Upper lobe of left lung (tissue), 6 donors: ENCODE measurements around the gene DSCAM. TPM values are rescaled to one million over a fixed set of nuclear protein-coding genes. Genes with fewer than 3 reads are reported as not detected.
"Not testable (repeated sequence)": the region's sequence is repeated elsewhere in the genome, so short reads cannot be mapped to it uniquely, and the experiment has no call there.

Experiments used
- ATAC-seq, 2 donors: fragments of 200-7000 bp; cut with Tn5 transposase; one replicate each; pipeline ENCODE4 v1.9.1; 2022; ENCODE audit warnings: mild to moderate bottlenecking in 2 of 2, moderate library complexity in 2 of 2; ENCODE audit not compliant: low FRiP score in 2 of 2
- DNase-seq, 2 donors: peaks; one replicate each; pipeline ENCODE4 v3.0.0-alpha.2; 2019 to 2020
- H3K27ac ChIP-seq, 4 donors: fragments of 200-600 bp; sonication (generic); one replicate each; pipeline ENCODE4 v1.5.1; 2016 to 2019
- H3K27me3 ChIP-seq, 4 donors: fragments of 200-600 bp; sonication (generic); one replicate each; pipeline ENCODE4 v1.5.1; 2017 to 2019
- H3K36me3 ChIP-seq, 4 donors: fragments of 200-600 bp; sonication (generic); one replicate each; pipeline ENCODE4 v1.5.1; 2016 to 2019
- H3K4me1 ChIP-seq, 4 donors: fragments of 200-600 bp; sonication (generic); one replicate each; pipeline ENCODE4 v1.5.1; 2018 to 2019
- H3K4me3 ChIP-seq, 4 donors: fragments of 200-600 bp; sonication (generic); one replicate each; pipeline ENCODE4 v1.5.1; 2017 to 2019; ENCODE audit warnings: mild to moderate bottlenecking in 2 of 4, moderate library complexity in 1 of 4
- H3K9me3 ChIP-seq, 4 donors: fragments of 200-600 bp; sonication (generic); one replicate each; pipeline ENCODE4 v1.5.1; 2018 to 2019
- CTCF ChIP-seq, 6 experiments: fragments of 450-650 bp in 4 of 6; fragments of 200-600 bp in 2 of 6; sonication (generic) in 2 of 6; IDR thresholded peaks; one replicate each; pipeline ENCODE4 v1.5.1; 2016 to 2019; ENCODE audit warnings: antibody characterized with exemption in 6 of 6
- EP300 ChIP-seq, 4 donors: sonication (generic); formaldehyde crosslinking; IDR thresholded peaks; one replicate each; pipeline ENCODE4 v1.5.1; 2017; ENCODE audit warnings: antibody characterized with exemption in 4 of 4, control low read depth in 2 of 4
- POLR2A ChIP-seq, 4 donors: fragments of 450-650 bp; IDR thresholded peaks; one replicate each; pipeline ENCODE4 v1.5.1; 2016 to 2017; ENCODE audit warnings: antibody characterized with exemption in 4 of 4, mild to moderate bottlenecking in 2 of 4
- POLR2AphosphoS5 ChIP-seq, 2 donors: sonication (generic); formaldehyde crosslinking; IDR thresholded peaks; one replicate each; pipeline ENCODE4 v1.5.1; 2017; ENCODE audit warnings: antibody characterized with exemption in 2 of 2
- WGBS, 2 donors: methylation state at CpG; one replicate each; pipeline ENCODE4 v1.1.5; 2017 to 2018; 5-methylcytosine and 5-hydroxymethylcytosine counted together
- total RNA-seq, 6 donors: library from RNA; depleted of rRNA in 4 of 6; stranded (reverse); fragments of >200 nt in 4 of 6; gene quantifications; one replicate each; pipeline versions ENCODE4 v1.1.0 to v1.2.1, GENCODE V29; 2016 to 2021
- donor health status: DM: no; HTN: no; CAD: no; lungs with moderate emphysema.
- donor health status: DM: no; HTN: yes; CAD: no; lungs with severe emphysema.

The DSCAM gene
- total RNA-seq, result under 1 TPM in 5 of 6 donors, not detected in 1; under 0.01 to 0.61 (median 0.26) TPM

GRCh38 chr21:40846587-40847411 lies at the start of gene DSCAM:
TSS of gene DSCAM (minus strand) at chr21:40847158. CDS start at chr21:40846661, 497 bp downstream.
- Histone ChIP-seq H3K27me3 (peaks cover 0 to 9% (median 3%) of the 10 kb centered on the region in 4 donors), H3K9me3 (no peaks in the 10 kb centered on the region), H3K4me3 (peak within 1 kb of the TSS in 3 of 4 donors; percentile 31 to 41 (median 35)), H3K27ac (no peak within 1 kb of the TSS), H3K36me3 (no peaks in the 10 kb centered on the region), H3K4me1 (peaks cover 0 to 11% (median 0%) of the 10 kb centered on the region in 4 donors)
- ATAC-seq, result no peak
- 11 to 34% methylated on average over 14 to 34 of the region's 94 CpGs for WGBS, 2 donors
- peak in 1 of 2 donors; percentile 78 for DNase-seq
- no peak for TF ChIP-seq CTCF (IDR thresholded peaks at IDR 0.05)
- no peak for TF ChIP-seq POLR2AphosphoS5 (IDR thresholded peaks at IDR 0.05)
- TF ChIP-seq POLR2A (IDR thresholded peaks at IDR 0.05), result no peak
- no peak for TF ChIP-seq EP300 (IDR thresholded peaks at IDR 0.05)

- not testable (repeated sequence) for H3K27me3 ChIP-seq, H3K4me3 ChIP-seq, DNase-seq, ATAC-seq, H3K27ac ChIP-seq, H3K36me3 ChIP-seq, H3K4me1 ChIP-seq
- peaks cover 0 to 17% (median 0%) of the 10 kb centered on the region in 4 donors for H3K9me3 ChIP-seq
- 91 to 93% methylated on average over 3 of the region's 3 CpGs for WGBS, 2 donors
These were observed 48.7 kb upstream of the DSCAM start for GRCh38 chr21:40895697-40896096.

GRCh38 chr21:40886931-40887330 lies 40.0 kb upstream of the DSCAM start:
- ATAC-seq (no peak), DNase-seq (no peak)
- no peaks in the 10 kb centered on the region for H3K27me3 ChIP-seq
- TF ChIP-seq POLR2AphosphoS5 (IDR thresholded peaks at IDR 0.05) (no peak), CTCF (IDR thresholded peaks at IDR 0.05) (no peak), POLR2A (IDR thresholded peaks at IDR 0.05) (no peak), EP300 (IDR thresholded peaks at IDR 0.05) (no peak)
- no peaks in the 10 kb centered on the region for H3K9me3 ChIP-seq
- H3K4me3 ChIP-seq, result no peak overlapping the region
- H3K4me1 ChIP-seq, result no peaks in the 10 kb centered on the region
- H3K36me3 ChIP-seq, result no peaks in the 10 kb centered on the region
- H3K27ac ChIP-seq, result no peak overlapping the region
- WGBS, 2 donors, result 75 to 83% methylated on average over 4 of the region's 4 CpGs

- Histone ChIP-seq H3K27ac (no peak overlapping the region), H3K9me3 (no peaks in the 10 kb centered on the region), H3K4me1 (no peaks in the 10 kb centered on the region), H3K4me3 (no peak overlapping the region), H3K36me3 (no peaks in the 10 kb centered on the region), H3K27me3 (no peaks in the 10 kb centered on the region)
- ATAC-seq (no peak), DNase-seq (no peak)
- no peak for TF ChIP-seq CTCF (IDR thresholded peaks at IDR 0.05)
- no peak for TF ChIP-seq EP300 (IDR thresholded peaks at IDR 0.05)
- no peak for TF ChIP-seq POLR2A (IDR thresholded peaks at IDR 0.05)
- no peak for TF ChIP-seq POLR2AphosphoS5 (IDR thresholded peaks at IDR 0.05)
- 59 to 94% methylated on average over 3 of the region's 3 CpGs for WGBS, 2 donors
These were observed 39.0 kb upstream of the DSCAM start for GRCh38 chr21:40886006-40886405.

- H3K36me3 ChIP-seq, result no peaks in the 10 kb centered on the region
- DNase-seq (no peak), ATAC-seq (no peak)
- 85 to 86% methylated on average over 7 of the region's 7 CpGs for WGBS, 2 donors
- H3K27me3 ChIP-seq, result no peaks in the 10 kb centered on the region
- no peak overlapping the region for H3K27ac ChIP-seq
- H3K9me3 ChIP-seq, result no peaks in the 10 kb centered on the region
- H3K4me3 ChIP-seq, result no peak overlapping the region
- H3K4me1 ChIP-seq, result no peaks in the 10 kb centered on the region
- TF ChIP-seq CTCF (IDR thresholded peaks at IDR 0.05), result no peak
- TF ChIP-seq EP300 (IDR thresholded peaks at IDR 0.05), result no peak
- no peak for TF ChIP-seq POLR2A (IDR thresholded peaks at IDR 0.05)
- TF ChIP-seq POLR2AphosphoS5 (IDR thresholded peaks at IDR 0.05), result no peak
These were observed 35.4 kb upstream of the DSCAM start for GRCh38 chr21:40882192-40882915.
